Peyer's patch (tissue), 4 donors: ENCODE data around the gene LECT2. TPM values are rescaled to one million over a fixed set of nuclear protein-coding genes. Genes with fewer than 3 reads are reported as not detected.

Experiments
- DNase-seq, 3 donors: peaks; one replicate each; pipeline ENCODE4 v3.0.0-alpha.2; 2017 to 2019
- H3K27ac ChIP-seq, 4 donors: fragments of 200-600 bp; sonication (generic); one replicate each; pipeline ENCODE4 v1.5.1; 2016 to 2019
- H3K27me3 ChIP-seq, 2 donors: fragments of 200-600 bp; sonication (generic); one replicate each; pipeline ENCODE4 v1.5.1; 2019
- H3K36me3 ChIP-seq, 3 donors: fragments of 200-600 bp; sonication (generic); one replicate each; pipeline ENCODE4 v1.5.1; 2016 to 2019
- H3K4me1 ChIP-seq, 4 donors: fragments of 200-600 bp; sonication (generic); one replicate each; pipeline ENCODE4 v1.5.1; 2016 to 2019
- H3K4me3 ChIP-seq, 4 donors: fragments of 200-600 bp; sonication (generic); 1 replicate in 3 of 4; 2 replicates in 1 of 4; pipeline ENCODE4 v1.5.1; 2016 to 2019; ENCODE audit warnings: mild to moderate bottlenecking in 1 of 4
- H3K9me3 ChIP-seq, 4 donors: fragments of 200-600 bp; sonication (generic); one replicate each; pipeline ENCODE4 v1.5.1; 2016 to 2019; ENCODE audit warnings: mild to moderate bottlenecking in 1 of 4
- POLR2A ChIP-seq, 2 donors: fragments of 450-650 bp; IDR thresholded peaks; one replicate each; pipeline ENCODE4 v1.5.1; 2017; ENCODE audit warnings: antibody characterized with exemption in 2 of 2, mild to moderate bottlenecking in 2 of 2, moderate library complexity in 2 of 2
- total RNA-seq, 4 donors: library from RNA; depleted of rRNA; stranded (reverse); fragments of >200 nt; gene quantifications; one replicate each; pipeline ENCODE4 v1.1.0, GENCODE V29; 2016
- TF ChIP-seq, protein P1 (sequence below), 6 experiments: fragments of 450-650 bp in 4 of 6; fragments of 200-600 bp in 2 of 6; sonication (generic) in 1 of 6; IDR thresholded peaks; one replicate each; pipeline ENCODE4 v1.5.1; 2017 to 2019; ENCODE audit warnings: antibody characterized with exemption in 6 of 6, mild to moderate bottlenecking in 3 of 6, moderate library complexity in 1 of 6

Gene LECT2
- total RNA-seq, 4 donors from 2014 or later: not detected

DNA sequence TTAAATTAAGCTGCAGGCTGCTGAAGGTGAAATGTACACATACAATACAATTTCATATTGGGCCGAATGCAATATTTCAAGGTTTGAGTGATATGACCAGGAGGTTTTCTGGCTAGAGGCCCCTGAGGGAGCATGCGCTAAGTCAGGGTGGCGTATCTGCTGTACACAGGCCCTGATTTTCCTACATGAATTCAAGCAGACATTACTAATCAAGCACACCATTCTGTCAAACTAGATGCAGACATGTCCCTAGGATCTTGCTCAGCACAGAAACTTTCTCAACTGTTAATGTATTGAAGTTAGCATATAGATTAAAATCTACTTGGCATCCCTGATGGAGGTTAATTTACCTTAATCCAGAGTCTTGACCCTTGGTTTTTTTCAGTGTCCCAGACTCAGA is 10.7 kb upstream of the LECT2 start:
- Histone ChIP-seq H3K9me3 (no peaks in the 10 kb centered on the region), H3K4me3 (no peak overlapping the region), H3K36me3 (no peaks in the 10 kb centered on the region), H3K27ac (no peak overlapping the region), H3K4me1 (no peaks in the 10 kb centered on the region), H3K27me3 (no peaks in the 10 kb centered on the region)
- no peak for DNase-seq
- TF ChIP-seq POLR2A (IDR thresholded peaks at IDR 0.05): no peak
- TF ChIP-seq, protein P1, sequence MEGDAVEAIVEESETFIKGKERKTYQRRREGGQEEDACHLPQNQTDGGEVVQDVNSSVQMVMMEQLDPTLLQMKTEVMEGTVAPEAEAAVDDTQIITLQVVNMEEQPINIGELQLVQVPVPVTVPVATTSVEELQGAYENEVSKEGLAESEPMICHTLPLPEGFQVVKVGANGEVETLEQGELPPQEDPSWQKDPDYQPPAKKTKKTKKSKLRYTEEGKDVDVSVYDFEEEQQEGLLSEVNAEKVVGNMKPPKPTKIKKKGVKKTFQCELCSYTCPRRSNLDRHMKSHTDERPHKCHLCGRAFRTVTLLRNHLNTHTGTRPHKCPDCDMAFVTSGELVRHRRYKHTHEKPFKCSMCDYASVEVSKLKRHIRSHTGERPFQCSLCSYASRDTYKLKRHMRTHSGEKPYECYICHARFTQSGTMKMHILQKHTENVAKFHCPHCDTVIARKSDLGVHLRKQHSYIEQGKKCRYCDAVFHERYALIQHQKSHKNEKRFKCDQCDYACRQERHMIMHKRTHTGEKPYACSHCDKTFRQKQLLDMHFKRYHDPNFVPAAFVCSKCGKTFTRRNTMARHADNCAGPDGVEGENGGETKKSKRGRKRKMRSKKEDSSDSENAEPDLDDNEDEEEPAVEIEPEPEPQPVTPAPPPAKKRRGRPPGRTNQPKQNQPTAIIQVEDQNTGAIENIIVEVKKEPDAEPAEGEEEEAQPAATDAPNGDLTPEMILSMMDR (IDR thresholded peaks at IDR 0.05): no peak

DNA sequence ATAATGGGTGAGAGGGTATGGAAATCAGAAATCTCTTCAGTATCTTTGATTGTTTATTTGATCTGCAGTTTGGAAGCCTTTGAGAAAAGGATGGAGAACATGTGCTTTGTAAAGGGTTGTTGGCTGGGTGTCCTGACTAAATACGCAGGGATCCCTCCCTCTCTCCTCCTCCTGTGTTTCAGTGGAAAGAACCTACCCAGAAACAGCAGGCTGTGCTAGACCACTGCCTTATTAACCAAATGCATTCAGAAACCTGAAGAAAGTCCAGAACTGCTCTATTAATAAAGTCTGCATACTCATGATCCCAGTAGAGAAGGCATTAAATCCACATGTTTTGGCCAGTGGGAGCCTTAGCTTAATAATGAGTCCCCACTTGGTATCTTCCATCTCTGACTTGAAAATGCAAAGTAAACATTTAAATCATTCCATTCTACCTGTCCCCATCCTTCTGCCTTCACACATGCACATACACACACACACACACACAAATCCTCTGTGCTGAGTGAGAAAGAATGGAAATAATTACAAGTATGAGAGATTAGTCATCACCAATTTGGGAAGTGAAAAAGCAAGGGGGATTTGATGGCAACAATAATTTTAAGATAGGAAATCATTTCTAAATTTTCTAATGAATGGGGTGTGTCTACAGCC is 10.0 kb upstream of the LECT2 start:
- no peaks in the 10 kb centered on the region for H3K9me3 ChIP-seq
- DNase-seq: no peak
- H3K4me3 ChIP-seq: no peak overlapping the region
- H3K4me1 ChIP-seq: no peaks in the 10 kb centered on the region
- H3K27me3 ChIP-seq: no peaks in the 10 kb centered on the region
- H3K36me3 ChIP-seq: no peaks in the 10 kb centered on the region
- TF ChIP-seq, protein P1 (IDR thresholded peaks at IDR 0.05): no peak
- TF ChIP-seq POLR2A (IDR thresholded peaks at IDR 0.05): no peak
- H3K27ac ChIP-seq: no peak overlapping the region

DNA sequence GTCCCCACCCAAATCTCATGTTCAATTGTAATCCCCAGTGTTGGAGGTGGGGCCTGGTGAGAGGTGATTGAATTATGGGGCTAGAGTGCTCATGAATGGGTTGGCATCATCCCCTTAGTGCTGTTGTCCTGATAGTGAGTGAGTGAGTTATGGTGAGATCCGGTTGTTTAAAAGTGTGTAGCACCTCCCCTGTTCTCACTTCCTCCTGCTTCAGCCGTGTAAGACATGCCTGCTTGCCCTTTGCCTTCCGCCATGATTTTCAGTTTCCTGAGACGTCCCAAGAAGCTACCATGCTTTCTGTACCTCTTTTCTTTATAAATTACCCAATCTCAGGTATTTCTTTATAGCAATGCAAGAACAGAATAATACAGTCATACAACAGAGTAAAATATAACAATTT is 742 bp upstream of the LECT2 start:
- DNase-seq: no peak
- no peaks in the 10 kb centered on the region for H3K27me3 ChIP-seq
- no peaks in the 10 kb centered on the region for H3K4me1 ChIP-seq
- no peaks in the 10 kb centered on the region for H3K9me3 ChIP-seq
- no peak for TF ChIP-seq POLR2A (IDR thresholded peaks at IDR 0.05)
- TF ChIP-seq, protein P1 (IDR thresholded peaks at IDR 0.05): no peak
- H3K27ac ChIP-seq: no peak overlapping the region
- H3K36me3 ChIP-seq: no peaks in the 10 kb centered on the region
- no peak overlapping the region for H3K4me3 ChIP-seq

DNA sequence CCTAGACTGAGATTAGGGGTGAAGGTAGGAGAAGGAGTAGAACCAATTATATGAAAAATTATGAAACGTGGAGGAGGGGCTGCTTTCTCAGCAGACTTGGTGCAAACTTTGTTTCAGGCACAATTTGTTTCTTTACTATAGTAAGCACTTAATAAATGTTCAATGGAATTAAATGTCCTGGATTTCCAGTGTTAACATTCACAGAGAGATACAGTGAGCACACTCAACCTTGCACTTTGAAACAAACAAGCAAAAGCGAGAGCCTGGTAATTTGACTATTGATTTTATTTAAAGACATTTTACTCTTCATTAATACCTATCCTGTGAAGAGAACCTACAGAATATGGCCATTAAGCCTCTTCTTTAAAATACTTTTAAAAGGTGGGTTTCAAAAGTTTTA is 933 bp downstream of the LECT2 start:
- Histone ChIP-seq H3K36me3 (no peaks in the 10 kb centered on the region), H3K4me1 (no peaks in the 10 kb centered on the region), H3K27me3 (no peaks in the 10 kb centered on the region), H3K9me3 (no peaks in the 10 kb centered on the region), H3K27ac (no peak overlapping the region), H3K4me3 (no peak overlapping the region)
- DNase-seq: no peak
- no peak for TF ChIP-seq POLR2A (IDR thresholded peaks at IDR 0.05)
- TF ChIP-seq, protein P1 (IDR thresholded peaks at IDR 0.05): no peak

DNA sequence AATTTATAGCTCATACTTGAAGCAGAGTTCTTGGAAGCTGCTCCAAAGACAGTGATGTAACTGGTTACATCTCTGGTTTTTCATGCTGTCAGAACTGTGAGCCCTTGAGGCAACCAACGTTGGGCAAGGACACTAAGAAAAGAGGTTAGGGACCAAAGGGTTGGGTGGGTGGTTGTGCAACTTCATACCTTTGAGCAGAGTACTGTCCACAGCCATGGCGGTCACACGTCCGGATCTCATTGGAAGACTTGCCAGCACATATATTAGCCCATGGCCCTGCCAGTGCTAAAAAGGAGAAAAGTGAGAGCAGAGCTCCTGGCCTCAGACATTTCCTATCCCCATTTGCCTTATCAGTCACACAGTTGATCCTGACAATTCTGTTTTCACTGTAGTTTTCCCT is 2.1 kb downstream of the LECT2 start:
- Histone ChIP-seq H3K9me3 (no peaks in the 10 kb centered on the region), H3K4me3 (no peak overlapping the region), H3K4me1 (no peaks in the 10 kb centered on the region), H3K27me3 (no peaks in the 10 kb centered on the region), H3K27ac (no peak overlapping the region), H3K36me3 (no peaks in the 10 kb centered on the region)
- TF ChIP-seq POLR2A (IDR thresholded peaks at IDR 0.05): no peak
- TF ChIP-seq, protein P1 (IDR thresholded peaks at IDR 0.05): no peak
- DNase-seq: no peak

DNA sequence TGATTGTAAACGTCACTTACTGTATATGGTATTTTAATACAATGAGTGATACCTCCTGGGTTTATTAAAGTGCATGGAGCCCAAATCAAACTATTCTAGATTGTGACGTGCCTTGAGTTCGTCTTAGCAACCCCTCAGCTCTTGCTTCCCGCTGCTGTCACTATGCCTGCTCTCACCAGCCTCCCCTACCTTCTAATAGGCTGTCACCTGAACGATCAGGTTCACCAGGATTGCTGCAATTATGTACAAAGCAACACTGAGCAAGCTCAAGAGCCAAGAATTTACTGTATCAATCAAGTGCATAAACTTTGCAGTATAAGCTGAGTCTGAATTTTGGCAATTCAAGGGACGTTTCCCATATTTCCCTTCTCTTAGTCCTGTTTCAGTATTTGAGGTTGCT is 3.0 kb downstream of the LECT2 start:
- H3K4me3 ChIP-seq: no peak overlapping the region
- H3K4me1 ChIP-seq: no peaks in the 10 kb centered on the region
- H3K36me3 ChIP-seq: no peaks in the 10 kb centered on the region
- no peak for DNase-seq
- H3K9me3 ChIP-seq: no peaks in the 10 kb centered on the region
- H3K27ac ChIP-seq: no peak overlapping the region
- H3K27me3 ChIP-seq: no peaks in the 10 kb centered on the region
- no peak for TF ChIP-seq POLR2A (IDR thresholded peaks at IDR 0.05)
- TF ChIP-seq, protein P1 (IDR thresholded peaks at IDR 0.05): no peak
